ENCODE results near the gene CERS4. TPM values are rescaled to one million over a fixed set of nuclear protein-coding genes. Genes with fewer than 3 reads are reported as not detected.

Gene CERS4
- total RNA-seq, 6 donors from 2014 or later: 55.5 to 131 (median 63.8) TPM

DNA sequence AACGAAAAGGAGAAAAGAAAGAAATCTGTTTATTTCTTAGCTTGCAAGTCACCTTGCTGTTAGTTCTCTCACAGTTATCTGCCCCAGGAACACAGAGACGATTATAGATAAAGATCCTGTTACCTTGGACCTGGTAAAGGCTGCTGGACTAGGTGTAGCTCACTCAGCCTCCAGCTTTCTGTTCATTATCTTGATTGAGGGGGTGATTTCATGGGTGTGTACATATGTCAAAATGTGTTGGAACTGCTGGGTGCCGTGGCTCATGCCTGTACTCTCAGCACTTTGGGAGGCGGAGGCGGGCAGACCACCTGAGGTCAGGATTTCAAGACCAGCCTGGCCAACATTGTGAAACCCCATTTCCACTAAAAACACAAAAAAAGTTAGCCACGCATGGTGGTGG lies 27.9 kb downstream of the CERS4 start:
- Histone ChIP-seq H3K36me3 (peaks cover 0 to 6% (median 0%) of the 10 kb centered on the region in 4 donors), H3K4me3 (no peak overlapping the region), H3K27me3 (no peaks in the 10 kb centered on the region), H3K27ac (no peak overlapping the region), H3K9me3 (no peaks in the 10 kb centered on the region), H3K4me1 (peaks cover 19 to 21% (median 20%) of the 10 kb centered on the region in 4 donors)
- TF ChIP-seq, protein P1, sequence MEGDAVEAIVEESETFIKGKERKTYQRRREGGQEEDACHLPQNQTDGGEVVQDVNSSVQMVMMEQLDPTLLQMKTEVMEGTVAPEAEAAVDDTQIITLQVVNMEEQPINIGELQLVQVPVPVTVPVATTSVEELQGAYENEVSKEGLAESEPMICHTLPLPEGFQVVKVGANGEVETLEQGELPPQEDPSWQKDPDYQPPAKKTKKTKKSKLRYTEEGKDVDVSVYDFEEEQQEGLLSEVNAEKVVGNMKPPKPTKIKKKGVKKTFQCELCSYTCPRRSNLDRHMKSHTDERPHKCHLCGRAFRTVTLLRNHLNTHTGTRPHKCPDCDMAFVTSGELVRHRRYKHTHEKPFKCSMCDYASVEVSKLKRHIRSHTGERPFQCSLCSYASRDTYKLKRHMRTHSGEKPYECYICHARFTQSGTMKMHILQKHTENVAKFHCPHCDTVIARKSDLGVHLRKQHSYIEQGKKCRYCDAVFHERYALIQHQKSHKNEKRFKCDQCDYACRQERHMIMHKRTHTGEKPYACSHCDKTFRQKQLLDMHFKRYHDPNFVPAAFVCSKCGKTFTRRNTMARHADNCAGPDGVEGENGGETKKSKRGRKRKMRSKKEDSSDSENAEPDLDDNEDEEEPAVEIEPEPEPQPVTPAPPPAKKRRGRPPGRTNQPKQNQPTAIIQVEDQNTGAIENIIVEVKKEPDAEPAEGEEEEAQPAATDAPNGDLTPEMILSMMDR (IDR thresholded peaks at IDR 0.05): no peak
- TF ChIP-seq EP300 (IDR thresholded peaks at IDR 0.05) (no peak), POLR2A (IDR thresholded peaks at IDR 0.05) (no peak), POLR2AphosphoS5 (IDR thresholded peaks at IDR 0.05) (no peak)
- 86 to 89% methylated on average over 6 of the region's 6 CpGs for WGBS, 2 donors
- ATAC-seq (ENCODE audit: low FRiP score in 2 of 2): no peak
- DNase-seq: no peak

DNA sequence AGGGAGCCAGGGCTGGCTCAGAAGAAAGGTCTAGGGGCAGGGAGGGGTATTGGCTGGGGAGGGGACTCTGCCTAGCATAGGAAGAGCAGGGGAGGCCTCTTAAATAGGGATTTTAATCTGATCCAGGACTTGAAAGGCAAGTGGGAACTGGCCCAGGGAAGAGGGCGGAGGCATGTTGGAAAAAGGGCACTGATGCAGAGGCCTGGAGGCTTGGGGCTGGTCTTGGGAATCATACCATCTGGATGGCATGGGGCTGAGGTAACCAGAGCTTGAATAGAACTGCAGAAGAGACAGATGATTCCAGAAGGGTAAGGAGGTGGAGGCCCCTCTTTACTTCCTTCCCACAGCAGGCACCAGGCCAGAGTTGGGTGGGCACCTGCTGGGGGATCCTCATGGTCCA lies 29.1 kb downstream of the CERS4 start:
- ATAC-seq (ENCODE audit: low FRiP score in 2 of 2) (no peak), DNase-seq (no peak)
- no peak for TF ChIP-seq POLR2A (IDR thresholded peaks at IDR 0.05)
- TF ChIP-seq POLR2AphosphoS5 (IDR thresholded peaks at IDR 0.05): no peak
- TF ChIP-seq, protein P1 (IDR thresholded peaks at IDR 0.05): no peak
- no peak for TF ChIP-seq EP300 (IDR thresholded peaks at IDR 0.05)
- Histone ChIP-seq H3K27me3 (no peaks in the 10 kb centered on the region), H3K36me3 (peaks cover 0 to 6% (median 0%) of the 10 kb centered on the region in 4 donors), H3K4me1 (peaks cover 19 to 21% (median 20%) of the 10 kb centered on the region in 4 donors), H3K27ac (no peak overlapping the region), H3K4me3 (no peak overlapping the region), H3K9me3 (peaks cover 0 to 2% (median 0%) of the 10 kb centered on the region in 4 donors)
- 88 to 91% methylated on average over 1 of the region's 1 CpG for WGBS, 2 donors

DNA sequence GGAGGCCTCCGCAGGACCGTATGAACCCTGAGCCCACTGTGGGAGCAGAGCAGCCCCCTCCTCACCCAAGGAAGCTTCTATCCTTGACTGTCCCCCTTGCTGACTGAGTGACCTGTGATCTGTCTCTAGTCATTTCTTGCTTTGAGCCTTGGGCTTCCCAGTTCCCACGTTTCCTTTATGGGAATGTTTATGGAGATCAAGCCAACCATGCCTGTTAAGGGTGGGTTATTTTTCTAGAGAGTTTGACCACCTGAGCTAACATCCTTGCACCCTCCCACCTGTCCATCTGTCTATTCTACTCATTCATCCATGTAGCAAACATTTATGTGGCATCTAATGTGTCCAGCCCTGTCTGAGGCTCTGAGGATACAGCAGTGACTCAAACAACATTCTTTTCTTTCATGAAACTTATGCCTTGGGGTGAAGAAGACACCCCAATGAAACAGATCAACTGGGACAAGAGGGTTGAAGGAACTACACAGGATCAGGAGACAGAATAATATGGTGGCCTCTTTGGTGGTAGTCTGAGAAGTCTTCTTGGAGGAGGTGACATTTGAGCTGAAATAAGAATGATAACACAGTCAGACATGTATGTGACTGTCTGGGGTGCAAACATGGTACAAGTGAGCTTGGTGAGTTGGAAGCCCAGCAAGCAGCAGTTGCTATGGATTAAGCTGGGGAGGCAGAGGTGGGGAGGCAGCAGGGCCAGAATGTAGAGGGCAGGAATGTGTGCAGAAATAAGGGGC lies 30.5 kb downstream of the CERS4 start:
- Histone ChIP-seq H3K4me3 (peak overlapping the region in 1 of 4 donors; percentile 12), H3K9me3 (peaks cover 0 to 4% (median 0%) of the 10 kb centered on the region in 4 donors), H3K27me3 (no peaks in the 10 kb centered on the region), H3K27ac (peak overlapping the region; percentile 2 to 68 (median 50)), H3K36me3 (peaks cover 0 to 6% (median 0%) of the 10 kb centered on the region in 4 donors), H3K4me1 (peaks cover 19 to 21% (median 20%) of the 10 kb centered on the region in 4 donors)
- TF ChIP-seq POLR2AphosphoS5 (IDR thresholded peaks at IDR 0.05) (no peak), POLR2A (IDR thresholded peaks at IDR 0.05) (no peak), EP300 (IDR thresholded peaks at IDR 0.05) (no peak)
- TF ChIP-seq, protein P1 (IDR thresholded peaks at IDR 0.05): no peak
- ATAC-seq (ENCODE audit: low FRiP score in 2 of 2): peak in 1 of 2 donors; percentile 3
- DNase-seq: no peak
- WGBS, 2 donors: 85 to 95% methylated on average over 3 of the region's 3 CpGs

DNA sequence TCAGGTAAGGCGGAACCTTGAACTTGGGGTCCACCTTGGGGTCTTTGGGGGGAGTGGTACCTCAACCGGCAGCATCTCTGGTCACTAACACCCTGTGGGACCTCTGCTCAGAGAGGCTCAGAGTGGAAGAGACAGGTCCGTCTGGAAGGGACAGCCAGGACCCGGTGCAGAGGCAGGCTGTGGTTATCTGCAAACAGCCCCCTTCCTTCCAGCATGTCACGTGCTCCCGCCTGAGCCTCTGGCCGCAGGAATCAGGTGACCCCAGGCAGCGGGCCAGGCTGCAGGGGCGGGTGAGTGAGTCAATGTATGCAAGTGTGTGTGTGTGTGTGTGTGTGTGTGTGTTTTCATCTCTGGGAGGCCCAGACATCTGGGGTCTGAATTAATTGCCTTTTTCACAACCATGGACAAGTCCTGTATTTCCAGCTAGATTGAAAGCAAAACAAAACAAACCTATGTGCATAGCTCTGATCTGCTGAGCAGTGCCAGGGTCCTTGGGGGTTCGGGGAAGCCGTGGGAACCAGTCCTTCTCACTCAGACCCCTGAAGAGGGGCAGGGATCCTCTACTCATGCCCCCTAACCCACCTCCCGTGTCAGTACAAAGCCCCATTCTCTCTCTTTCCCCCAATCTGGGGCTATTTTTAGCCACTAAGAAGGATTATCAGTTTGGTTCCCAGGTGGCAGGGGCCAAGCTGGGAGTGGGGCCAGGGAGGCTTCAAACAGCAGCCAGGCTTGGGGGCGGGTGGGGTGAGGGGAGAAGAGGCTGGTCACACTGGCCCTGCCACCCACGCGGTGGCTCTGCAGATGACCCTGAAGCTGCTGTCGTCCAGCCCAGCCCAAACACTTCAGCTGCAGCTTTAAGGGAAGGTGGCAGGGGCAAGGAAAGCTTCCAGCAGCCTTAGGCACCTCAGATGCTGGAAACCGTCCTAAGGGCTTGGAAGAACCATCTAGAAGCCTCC lies 31.4 kb downstream of the CERS4 start:
- peak; percentile 93 to 95 for DNase-seq
- H3K27me3 ChIP-seq: no peaks in the 10 kb centered on the region
- peaks cover 0 to under 1% (median 0%) of the 10 kb centered on the region in 4 donors for H3K36me3 ChIP-seq
- H3K4me1 ChIP-seq: peaks cover 19 to 21% (median 20%) of the 10 kb centered on the region in 4 donors
- ATAC-seq (ENCODE audit: low FRiP score in 2 of 2): peak; percentile 78 to 87
- peaks cover 0 to 4% (median 0%) of the 10 kb centered on the region in 4 donors for H3K9me3 ChIP-seq
- H3K4me3 ChIP-seq: peak overlapping the region in 2 of 4 donors; percentile 1 to 12
- TF ChIP-seq, protein P1 (IDR thresholded peaks at IDR 0.05): no peak
- TF ChIP-seq POLR2AphosphoS5 (IDR thresholded peaks at IDR 0.05) (peak in 1 of 2 donors; percentile 81), POLR2A (IDR thresholded peaks at IDR 0.05) (peak in 1 of 4 donors; percentile 24), EP300 (IDR thresholded peaks at IDR 0.05) (peak in 1 of 4 donors; percentile 89)
- H3K27ac ChIP-seq: peak overlapping the region; percentile 2 to 79 (median 62)
- WGBS, 2 donors: 13 to 18% methylated on average over 11 to 17 of the region's 17 CpGs

Measured in upper lobe of left lung (tissue), 6 donors.